Breast epithelium (tissue), 3 donors: Measurements from ENCODE around the gene NUAK2.

Experiments used
- POLR2A ChIP-seq: fragments of 450-650 bp; IDR thresholded peaks from one replicate; pipeline ENCODE4 v1.6.1; 2016; ENCODE audit warnings: antibody characterized with exemption, mild to moderate bottlenecking, moderate library complexity
- POLR2AphosphoS5 ChIP-seq, 3 donors: sonication (generic); formaldehyde crosslinking; IDR thresholded peaks; one replicate each; pipeline ENCODE4 v1.6.1; 2017; ENCODE audit warnings: antibody characterized with exemption in 3 of 3
- TF ChIP-seq, protein P1 (sequence below), 3 donors: fragments of 450-650 bp; IDR thresholded peaks; one replicate each; pipeline ENCODE4 v1.5.1; 2016 to 2017; ENCODE audit warnings: antibody characterized with exemption in 3 of 3, mild to moderate bottlenecking in 3 of 3, moderate library complexity in 3 of 3

DNA sequence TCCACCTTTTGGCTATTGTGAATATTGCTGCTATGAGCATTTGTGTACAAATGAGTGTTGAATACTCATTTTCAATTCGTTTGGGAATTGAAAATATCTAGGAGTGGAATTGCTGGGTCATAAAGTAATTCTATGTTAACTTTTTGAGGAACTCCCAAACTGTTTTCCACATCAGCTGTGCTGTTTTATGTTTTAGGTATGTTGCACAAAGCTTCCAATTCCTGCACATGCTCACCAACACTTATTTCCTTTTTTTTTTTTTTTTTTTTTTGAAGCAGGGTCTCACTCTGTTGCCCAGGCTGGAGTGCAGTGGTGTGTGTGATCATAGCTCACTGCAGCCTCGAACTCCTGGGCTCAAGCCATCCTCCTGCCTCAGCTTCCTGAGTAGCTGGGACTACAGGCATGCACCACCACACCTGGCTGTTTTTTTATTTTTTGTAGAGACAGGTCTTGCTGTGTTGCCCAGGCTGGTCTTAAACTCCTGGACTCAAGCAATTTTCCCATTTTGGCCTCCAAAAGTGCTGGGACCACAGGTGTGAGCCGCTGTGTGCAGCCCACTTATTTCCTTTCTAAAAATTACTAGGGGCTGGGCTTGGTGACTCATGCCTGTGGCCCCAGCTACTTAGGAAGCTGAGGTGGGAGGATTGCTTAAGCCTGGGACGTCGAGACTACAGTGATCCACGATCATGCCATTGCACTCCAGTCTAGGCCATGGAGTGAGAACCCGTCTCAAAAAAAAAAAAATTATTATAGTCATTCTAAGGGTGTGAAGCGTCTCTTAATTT is 60.4 kb downstream of the NUAK2 start:
- TF ChIP-seq, protein P1, sequence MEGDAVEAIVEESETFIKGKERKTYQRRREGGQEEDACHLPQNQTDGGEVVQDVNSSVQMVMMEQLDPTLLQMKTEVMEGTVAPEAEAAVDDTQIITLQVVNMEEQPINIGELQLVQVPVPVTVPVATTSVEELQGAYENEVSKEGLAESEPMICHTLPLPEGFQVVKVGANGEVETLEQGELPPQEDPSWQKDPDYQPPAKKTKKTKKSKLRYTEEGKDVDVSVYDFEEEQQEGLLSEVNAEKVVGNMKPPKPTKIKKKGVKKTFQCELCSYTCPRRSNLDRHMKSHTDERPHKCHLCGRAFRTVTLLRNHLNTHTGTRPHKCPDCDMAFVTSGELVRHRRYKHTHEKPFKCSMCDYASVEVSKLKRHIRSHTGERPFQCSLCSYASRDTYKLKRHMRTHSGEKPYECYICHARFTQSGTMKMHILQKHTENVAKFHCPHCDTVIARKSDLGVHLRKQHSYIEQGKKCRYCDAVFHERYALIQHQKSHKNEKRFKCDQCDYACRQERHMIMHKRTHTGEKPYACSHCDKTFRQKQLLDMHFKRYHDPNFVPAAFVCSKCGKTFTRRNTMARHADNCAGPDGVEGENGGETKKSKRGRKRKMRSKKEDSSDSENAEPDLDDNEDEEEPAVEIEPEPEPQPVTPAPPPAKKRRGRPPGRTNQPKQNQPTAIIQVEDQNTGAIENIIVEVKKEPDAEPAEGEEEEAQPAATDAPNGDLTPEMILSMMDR (IDR thresholded peaks at IDR 0.05) = no peak
- TF ChIP-seq POLR2A (no peak), POLR2AphosphoS5 (IDR thresholded peaks at IDR 0.05) (no peak)
